ENCODE data around the gene STK16.
A peak's percentile ranks its signal among the peaks of the same experiment; 100 is the strongest.

Gene STK16

DNA sequence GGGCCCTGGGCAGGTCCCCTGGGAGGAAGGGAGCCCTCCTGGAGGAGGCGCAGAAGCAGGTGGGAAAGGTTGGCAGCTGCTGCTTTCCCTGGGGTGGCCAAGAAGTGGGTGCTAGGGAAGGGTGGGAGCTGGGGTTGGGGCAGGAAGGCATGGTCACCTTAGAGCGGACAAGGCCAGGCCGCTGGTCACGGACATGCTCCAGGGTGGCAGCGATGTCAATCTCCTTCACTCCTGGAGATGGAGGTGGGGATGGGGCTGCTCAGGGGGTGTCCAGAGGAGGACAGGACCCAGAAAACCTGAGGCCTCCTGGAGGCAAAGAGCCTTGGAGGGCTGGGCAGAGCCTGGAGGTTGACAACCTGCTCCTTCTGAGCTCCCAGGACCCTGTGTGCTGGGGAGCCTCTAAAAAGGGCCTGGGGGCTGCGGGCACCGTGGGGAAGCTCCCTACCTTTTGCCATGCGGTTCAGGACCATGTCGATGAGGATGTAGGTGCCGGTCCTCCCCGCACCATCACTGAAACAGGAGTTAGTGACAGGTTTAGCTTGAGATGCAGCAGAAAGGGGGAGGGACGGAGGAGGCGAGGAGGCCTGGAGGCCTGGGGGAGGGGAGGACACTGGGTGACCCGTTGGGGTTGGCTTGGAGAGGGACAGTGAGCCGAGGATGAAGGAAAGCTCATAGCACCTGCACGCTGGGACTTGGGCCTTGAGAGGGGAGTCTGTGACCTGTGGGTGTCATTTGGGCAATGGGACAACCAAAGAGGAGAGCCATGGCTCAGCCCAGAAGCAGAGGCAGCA, 45.3 kb downstream of the STK16 start:
- DNase-seq, result no peak

GRCh38 chr2:219291394-219291793, 46.1 kb downstream of the STK16 start:
- no peak for DNase-seq

- DNase-seq, result no peak
Measured at GRCh38 chr2:219291910-219292490, 46.7 kb downstream of the STK16 start.

DNA sequence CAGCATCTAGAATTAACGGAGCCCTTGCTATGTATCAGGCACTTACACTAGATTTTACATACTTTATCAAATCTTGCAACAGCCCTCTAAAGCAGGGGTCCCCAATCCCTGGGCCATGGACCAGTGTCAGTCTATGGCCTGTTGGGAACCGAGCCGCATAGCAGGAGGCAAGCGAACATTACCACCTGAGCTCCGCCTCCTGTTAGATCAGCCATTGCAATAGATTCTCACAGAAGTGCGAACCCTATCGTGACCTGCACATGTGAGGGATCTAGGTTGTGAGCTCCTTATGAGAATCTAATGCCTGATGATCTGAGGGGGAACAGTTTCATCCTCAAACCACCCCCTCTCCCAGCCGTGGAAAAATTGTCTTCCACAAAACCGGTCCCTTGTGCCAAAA, 47.3 kb downstream of the STK16 start:
- no peak for DNase-seq

DNA sequence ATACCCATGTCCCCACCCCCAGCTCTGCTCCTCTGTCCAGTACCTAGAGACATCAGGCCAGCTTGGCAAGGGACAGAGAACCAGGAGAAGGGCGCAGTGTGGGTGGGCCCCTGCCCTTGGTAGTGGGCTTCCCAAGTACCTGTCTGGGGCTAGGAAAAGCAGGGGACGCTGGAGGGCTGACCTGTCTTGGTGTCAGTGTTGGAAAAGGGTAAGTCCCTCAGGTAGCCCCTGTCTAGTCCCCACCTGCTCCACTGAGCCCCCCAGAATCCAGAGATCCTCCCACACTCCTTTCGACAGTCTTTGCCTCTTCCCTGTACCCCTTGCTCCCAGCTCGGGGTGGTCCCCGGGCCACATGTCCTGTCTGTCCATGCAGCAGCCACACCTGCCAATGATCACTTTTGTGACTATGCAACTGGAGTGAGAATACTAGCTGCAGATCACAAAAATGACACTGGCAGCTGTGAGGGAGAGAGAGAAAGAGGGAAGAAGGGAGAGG, 48.5 kb downstream of the STK16 start:
- DNase-seq, result no peak

DNA sequence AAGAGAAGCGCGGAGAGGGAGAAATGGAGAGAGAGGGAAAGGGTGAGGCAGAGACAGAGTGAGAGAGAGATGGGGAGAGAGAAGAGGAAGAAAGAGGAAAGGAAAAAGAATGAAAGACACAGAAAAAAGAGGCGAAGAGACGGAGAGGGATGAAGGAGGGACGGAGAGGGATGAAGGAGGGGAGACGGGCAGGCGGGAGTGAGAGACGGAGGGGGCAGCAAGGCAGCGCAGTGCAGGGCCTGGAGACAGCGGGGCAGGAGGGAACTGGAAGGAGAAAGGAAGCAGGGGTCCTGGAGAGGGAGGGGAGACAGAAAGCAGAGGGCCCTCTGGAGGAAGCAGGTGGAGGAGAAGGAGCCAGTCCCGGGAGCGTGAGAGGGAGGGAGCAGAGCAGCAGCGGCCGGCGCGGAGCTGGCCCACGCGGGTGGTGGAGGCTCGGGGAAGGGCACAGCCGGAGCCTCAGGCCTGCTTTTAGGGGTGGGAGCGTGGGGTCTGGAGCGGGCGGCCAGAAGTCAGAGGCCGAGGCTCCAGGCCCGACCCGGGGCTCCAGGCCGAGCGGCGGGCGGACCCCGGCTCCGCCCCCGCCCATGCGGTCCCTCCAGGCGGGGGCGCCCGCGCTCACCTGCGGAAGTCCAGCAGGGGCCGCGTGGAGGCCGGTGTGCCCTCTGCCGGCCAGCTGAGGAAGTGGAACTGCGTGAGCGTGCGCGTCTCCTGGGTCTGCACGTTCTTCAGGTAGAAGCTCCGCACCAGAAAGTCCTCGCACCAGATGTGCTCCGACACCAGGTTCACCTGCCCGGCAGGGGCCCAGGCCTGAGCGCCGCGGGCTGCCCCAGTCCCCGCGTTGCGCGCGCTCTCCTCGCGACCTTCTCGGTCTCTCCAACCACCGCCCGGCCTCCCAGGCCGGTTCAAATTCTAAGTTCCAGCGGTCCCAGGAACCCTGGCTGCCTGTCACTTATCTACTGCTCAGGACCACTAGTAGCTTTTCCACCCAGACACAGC, 49.4 kb downstream of the STK16 start:
- DNase-seq, result peak; percentile 39 to 61

- DNase-seq, result no peak
Measured at GRCh38 chr2:219296142-219296541, 50.9 kb downstream of the STK16 start.

DNA sequence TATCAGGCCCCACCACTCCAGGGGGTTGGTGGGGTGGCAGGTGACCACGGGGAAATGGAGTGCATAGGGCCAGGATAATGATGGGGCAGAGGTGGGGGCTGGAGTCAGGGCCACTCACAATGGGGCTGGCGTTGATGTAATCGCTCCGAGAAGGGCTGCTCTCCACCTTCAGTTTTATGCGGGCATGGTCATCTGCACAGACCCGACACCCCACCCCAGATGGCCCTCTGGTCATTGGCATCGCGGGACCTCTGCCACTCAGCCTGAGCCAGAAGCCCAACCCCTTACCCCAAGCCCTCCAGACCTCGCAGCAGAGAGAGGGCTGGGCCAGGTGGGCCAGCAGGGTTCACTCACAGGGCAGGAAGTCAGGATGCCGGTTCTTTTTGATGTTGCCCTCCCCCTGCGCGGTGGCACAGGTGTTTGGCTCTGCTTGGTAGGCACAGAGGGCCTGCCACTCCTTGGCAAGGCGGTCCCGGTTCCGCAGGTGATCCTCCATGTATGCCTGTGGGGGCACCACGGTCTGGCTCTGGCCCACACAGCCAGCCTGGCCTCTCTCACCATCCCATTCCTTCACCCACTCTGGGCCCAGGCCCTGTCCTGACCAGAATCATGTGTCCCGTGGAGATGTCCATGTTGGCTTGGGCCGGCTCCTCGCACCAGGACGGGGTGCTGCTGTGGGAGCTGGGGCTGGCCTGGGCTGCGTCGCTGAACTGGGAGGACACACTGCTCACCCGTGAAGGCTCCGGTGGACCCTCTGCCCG, 51.5 kb downstream of the STK16 start:
- DNase-seq, result no peak

GRCh38 chr2:219297766-219298456, 52.6 kb downstream of the STK16 start:
- no peak for DNase-seq

- DNase-seq, result peak; percentile 22 to 43
Measured at GRCh38 chr2:219298759-219299371, 53.6 kb downstream of the STK16 start.

DNA sequence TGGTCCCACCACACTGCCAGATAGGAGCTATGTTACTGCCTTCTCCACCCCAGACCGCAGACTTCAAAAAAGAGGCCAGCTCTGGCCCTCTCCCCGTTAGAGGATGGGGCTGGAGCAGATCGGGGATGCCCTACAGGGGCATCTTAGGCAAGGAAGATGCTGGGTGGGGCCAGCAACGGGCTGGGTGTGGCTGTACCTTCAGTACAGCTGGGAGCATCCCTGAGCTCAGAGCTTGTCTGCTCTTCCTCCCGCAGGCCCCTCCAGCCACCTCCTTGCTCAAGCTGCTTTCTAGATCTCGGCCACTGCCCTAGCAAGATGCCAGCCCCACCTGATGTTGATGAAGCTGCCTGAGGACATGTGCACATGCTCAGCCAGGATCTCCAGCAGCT, 54.1 kb downstream of the STK16 start:
- DNase-seq, result no peak
